ENCODE measurements around the gene NR4A1. TPM values are rescaled to one million over a fixed set of nuclear protein-coding genes. Genes with fewer than 3 reads are reported as not detected.

The NR4A1 gene
- total and polyA plus RNA-seq, 2 of the 13 experiments (the other 11 are each of a cell fraction or from before 2014, with no cell fraction given): 5.7 to 15.2 TPM

GRCh38 chr12:52010152-52010622, 41.1 kb upstream of the NR4A1 start (continued):
- TF ChIP-seq, protein P1, sequence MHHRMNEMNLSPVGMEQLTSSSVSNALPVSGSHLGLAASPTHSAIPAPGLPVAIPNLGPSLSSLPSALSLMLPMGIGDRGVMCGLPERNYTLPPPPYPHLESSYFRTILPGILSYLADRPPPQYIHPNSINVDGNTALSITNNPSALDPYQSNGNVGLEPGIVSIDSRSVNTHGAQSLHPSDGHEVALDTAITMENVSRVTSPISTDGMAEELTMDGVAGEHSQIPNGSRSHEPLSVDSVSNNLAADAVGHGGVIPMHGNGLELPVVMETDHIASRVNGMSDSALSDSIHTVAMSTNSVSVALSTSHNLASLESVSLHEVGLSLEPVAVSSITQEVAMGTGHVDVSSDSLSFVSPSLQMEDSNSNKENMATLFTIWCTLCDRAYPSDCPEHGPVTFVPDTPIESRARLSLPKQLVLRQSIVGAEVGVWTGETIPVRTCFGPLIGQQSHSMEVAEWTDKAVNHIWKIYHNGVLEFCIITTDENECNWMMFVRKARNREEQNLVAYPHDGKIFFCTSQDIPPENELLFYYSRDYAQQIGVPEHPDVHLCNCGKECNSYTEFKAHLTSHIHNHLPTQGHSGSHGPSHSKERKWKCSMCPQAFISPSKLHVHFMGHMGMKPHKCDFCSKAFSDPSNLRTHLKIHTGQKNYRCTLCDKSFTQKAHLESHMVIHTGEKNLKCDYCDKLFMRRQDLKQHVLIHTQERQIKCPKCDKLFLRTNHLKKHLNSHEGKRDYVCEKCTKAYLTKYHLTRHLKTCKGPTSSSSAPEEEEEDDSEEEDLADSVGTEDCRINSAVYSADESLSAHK (CRISPR knock-in tag; IDR thresholded peaks at IDR 0.05; ENCODE audit: borderline replicate concordance): no peak
- TF ChIP-seq, protein P2, sequence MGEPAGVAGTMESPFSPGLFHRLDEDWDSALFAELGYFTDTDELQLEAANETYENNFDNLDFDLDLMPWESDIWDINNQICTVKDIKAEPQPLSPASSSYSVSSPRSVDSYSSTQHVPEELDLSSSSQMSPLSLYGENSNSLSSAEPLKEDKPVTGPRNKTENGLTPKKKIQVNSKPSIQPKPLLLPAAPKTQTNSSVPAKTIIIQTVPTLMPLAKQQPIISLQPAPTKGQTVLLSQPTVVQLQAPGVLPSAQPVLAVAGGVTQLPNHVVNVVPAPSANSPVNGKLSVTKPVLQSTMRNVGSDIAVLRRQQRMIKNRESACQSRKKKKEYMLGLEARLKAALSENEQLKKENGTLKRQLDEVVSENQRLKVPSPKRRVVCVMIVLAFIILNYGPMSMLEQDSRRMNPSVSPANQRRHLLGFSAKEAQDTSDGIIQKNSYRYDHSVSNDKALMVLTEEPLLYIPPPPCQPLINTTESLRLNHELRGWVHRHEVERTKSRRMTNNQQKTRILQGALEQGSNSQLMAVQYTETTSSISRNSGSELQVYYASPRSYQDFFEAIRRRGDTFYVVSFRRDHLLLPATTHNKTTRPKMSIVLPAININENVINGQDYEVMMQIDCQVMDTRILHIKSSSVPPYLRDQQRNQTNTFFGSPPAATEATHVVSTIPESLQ (CRISPR knock-in tag; conservative IDR thresholded peaks at IDR 0.05): no peak
- TF ChIP-seq TOE1 (CRISPR knock-in tag; IDR thresholded peaks at IDR 0.05): no peak
- no peak for TF ChIP-seq KDM6A (CRISPR knock-in tag; IDR thresholded peaks at IDR 0.05; ENCODE audit: low read depth)
- 0 out of 2 replicates have a peak, but pooled peaks have one; percentile 28 for TF ChIP-seq CBFB (CRISPR knock-in tag; IDR thresholded peaks at IDR 0.05)
- no peak for TF ChIP-seq ATF1 (CRISPR knock-in tag; IDR thresholded peaks at IDR 0.05)
- TF ChIP-seq CTCF (CRISPR knock-in tag; IDR thresholded peaks at IDR 0.05): peak; percentile 37
- no peak for TF ChIP-seq PHF20 (CRISPR knock-in tag; IDR thresholded peaks at IDR 0.05)
- no peak for TF ChIP-seq ZNF510 (CRISPR knock-in tag; IDR thresholded peaks at IDR 0.05; ENCODE audit: low read depth)
- TF ChIP-seq PLRG1 (conservative IDR thresholded peaks at IDR 0.05): no peak
- TF ChIP-seq MTA3 (CRISPR knock-in tag; IDR thresholded peaks at IDR 0.05): no peak
- TF ChIP-seq ZNF704 (CRISPR knock-in tag; IDR thresholded peaks at IDR 0.05; ENCODE audit: borderline replicate concordance): no peak
- TF ChIP-seq, protein P3, sequence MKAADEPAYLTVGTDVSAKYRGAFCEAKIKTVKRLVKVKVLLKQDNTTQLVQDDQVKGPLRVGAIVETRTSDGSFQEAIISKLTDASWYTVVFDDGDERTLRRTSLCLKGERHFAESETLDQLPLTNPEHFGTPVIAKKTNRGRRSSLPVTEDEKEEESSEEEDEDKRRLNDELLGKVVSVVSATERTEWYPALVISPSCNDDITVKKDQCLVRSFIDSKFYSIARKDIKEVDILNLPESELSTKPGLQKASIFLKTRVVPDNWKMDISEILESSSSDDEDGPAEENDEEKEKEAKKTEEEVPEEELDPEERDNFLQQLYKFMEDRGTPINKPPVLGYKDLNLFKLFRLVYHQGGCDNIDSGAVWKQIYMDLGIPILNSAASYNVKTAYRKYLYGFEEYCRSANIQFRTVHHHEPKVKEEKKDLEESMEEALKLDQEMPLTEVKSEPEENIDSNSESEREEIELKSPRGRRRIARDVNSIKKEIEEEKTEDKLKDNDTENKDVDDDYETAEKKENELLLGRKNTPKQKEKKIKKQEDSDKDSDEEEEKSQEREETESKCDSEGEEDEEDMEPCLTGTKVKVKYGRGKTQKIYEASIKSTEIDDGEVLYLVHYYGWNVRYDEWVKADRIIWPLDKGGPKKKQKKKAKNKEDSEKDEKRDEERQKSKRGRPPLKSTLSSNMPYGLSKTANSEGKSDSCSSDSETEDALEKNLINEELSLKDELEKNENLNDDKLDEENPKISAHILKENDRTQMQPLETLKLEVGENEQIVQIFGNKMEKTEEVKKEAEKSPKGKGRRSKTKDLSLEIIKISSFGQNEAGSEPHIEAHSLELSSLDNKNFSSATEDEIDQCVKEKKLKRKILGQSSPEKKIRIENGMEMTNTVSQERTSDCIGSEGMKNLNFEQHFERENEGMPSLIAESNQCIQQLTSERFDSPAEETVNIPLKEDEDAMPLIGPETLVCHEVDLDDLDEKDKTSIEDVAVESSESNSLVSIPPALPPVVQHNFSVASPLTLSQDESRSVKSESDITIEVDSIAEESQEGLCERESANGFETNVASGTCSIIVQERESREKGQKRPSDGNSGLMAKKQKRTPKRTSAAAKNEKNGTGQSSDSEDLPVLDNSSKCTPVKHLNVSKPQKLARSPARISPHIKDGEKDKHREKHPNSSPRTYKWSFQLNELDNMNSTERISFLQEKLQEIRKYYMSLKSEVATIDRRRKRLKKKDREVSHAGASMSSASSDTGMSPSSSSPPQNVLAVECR (CRISPR knock-in tag; IDR thresholded peaks at IDR 0.05; ENCODE audit: borderline replicate concordance): no peak; the same call in 1 of the 2 replicates
- TF ChIP-seq ZSCAN20 (CRISPR knock-in tag; IDR thresholded peaks at IDR 0.05; ENCODE audit: borderline replicate concordance): no peak
- TF ChIP-seq ZNF333 (CRISPR knock-in tag; IDR thresholded peaks at IDR 0.05; ENCODE audit: borderline replicate concordance): no peak
- no peak for TF ChIP-seq ZNF124 (CRISPR knock-in tag; IDR thresholded peaks at IDR 0.05)
- no peak for TF ChIP-seq MAFK (conservative IDR thresholded peaks at IDR 0.05 in 1 of 2, IDR thresholded peaks at IDR 0.05 in 1 of 2; ENCODE audit: low read length in 2 of 2)
- no peak for TF ChIP-seq CENPT (CRISPR knock-in tag; IDR thresholded peaks at IDR 0.05; ENCODE audit: low read depth)
- TF ChIP-seq GPN1 (CRISPR knock-in tag; IDR thresholded peaks at IDR 0.05; ENCODE audit: borderline replicate concordance): no peak

Measured in HepG2 (cell line).